Keratinocyte (primary cell): Measurements from ENCODE around the gene CCDC82. TPM values are rescaled to one million over a fixed set of nuclear protein-coding genes. Genes with fewer than 3 reads are reported as not detected.

Source experiments
- DNase-seq: peaks from one replicate; pipeline ENCODE4 v3.0.0-alpha.2; 2011; ENCODE audit warnings: low read depth, missing footprints, low spot score
- FAIRE-seq: peaks from 2 replicates; lab custom pipeline; 2011; peaks lifted over from hg19 to GRCh38; lab: Jason Lieb, UNC
- H2AFZ ChIP-seq: 2 replicates; pipeline ENCODE4 v1.6.0; 2012; ENCODE audit warnings: low read length, control low read depth, inconsistent platforms; ENCODE audit not compliant: control insufficient read depth
- H3K27ac ChIP-seq: 2 replicates; pipeline ENCODE4 v1.5.1; 2011; ENCODE audit warnings: low read length; ENCODE audit not compliant: control insufficient read depth, insufficient read depth
- H3K27me3 ChIP-seq: 3 replicates; pipeline ENCODE4 v1.6.0; 2011; ENCODE audit warnings: low read length; ENCODE audit not compliant: control insufficient read depth, insufficient read depth; ENCODE audit errors: extremely low read depth
- H3K36me3 ChIP-seq, 2 experiments: 2 replicates in 1 of 2; 3 replicates in 1 of 2; pipeline ENCODE4 v1.5.1; 2011; ENCODE audit warnings: low read length in 2 of 2, mild to moderate bottlenecking in 1 of 2; ENCODE audit not compliant: control insufficient read depth in 2 of 2, insufficient read depth in 2 of 2; ENCODE audit errors: extremely low read depth in 1 of 2
- H3K4me1 ChIP-seq: 3 replicates; pipeline ENCODE4 v1.5.1; 2011; ENCODE audit warnings: low read length; ENCODE audit not compliant: control insufficient read depth, insufficient read depth; ENCODE audit errors: extremely low read depth
- H3K4me2 ChIP-seq: 3 replicates; pipeline ENCODE4 v1.6.0; 2011; ENCODE audit warnings: low read depth, low read length; ENCODE audit not compliant: control insufficient read depth, insufficient read depth; ENCODE audit errors: extremely low read depth
- H3K4me3 ChIP-seq, 3 experiments: fragments of 200-600 bp in 1 of 3; sonication (generic) in 1 of 3; 2 replicates in 2 of 3; 3 replicates in 1 of 3; pipeline ENCODE4 v1.5.1; 2011 to 2016; ENCODE audit warnings: low read length in 3 of 3, mild to moderate bottlenecking in 3 of 3, control low read depth in 2 of 3, inconsistent platforms in 1 of 3, low read depth in 1 of 3, mixed read lengths in 1 of 3, mixed run types in 1 of 3, moderate library complexity in 1 of 3; ENCODE audit not compliant: control insufficient read depth in 2 of 3, insufficient read depth in 2 of 3; ENCODE audit errors: extremely low read depth in 1 of 3
- H3K79me2 ChIP-seq: 2 replicates; pipeline ENCODE4 v1.6.0; 2012; ENCODE audit warnings: low read length; ENCODE audit not compliant: control insufficient read depth, insufficient read depth
- H3K9ac ChIP-seq: 3 replicates; pipeline ENCODE4 v1.6.0; 2011; ENCODE audit warnings: low read length; ENCODE audit not compliant: control insufficient read depth, insufficient read depth; ENCODE audit errors: extremely low read depth
- H3K9me1 ChIP-seq: 3 replicates; pipeline ENCODE4 v1.6.0; 2011; ENCODE audit warnings: low read length; ENCODE audit not compliant: control insufficient read depth, insufficient read depth; ENCODE audit errors: extremely low read depth
- H3K9me3 ChIP-seq: 2 replicates; pipeline ENCODE4 v1.5.1; 2012; ENCODE audit warnings: low read depth, low read length; ENCODE audit not compliant: control insufficient read depth
- H4K20me1 ChIP-seq: 3 replicates; pipeline ENCODE4 v1.6.0; 2011; ENCODE audit warnings: low read length; ENCODE audit not compliant: control insufficient read depth, insufficient read depth; ENCODE audit errors: extremely low read depth
- CTCF ChIP-seq, 3 experiments: IDR thresholded peaks in 1 of 3; conservative IDR thresholded peaks in 1 of 3; optimal IDR thresholded peaks in 1 of 3; 2 replicates in 2 of 3; 3 replicates in 1 of 3; pipeline versions ENCODE3 to v1.5.1; 2011; ENCODE audit warnings: low read length in 3 of 3, mild to moderate bottlenecking in 3 of 3, moderate library complexity in 2 of 3, control low read depth in 1 of 3, inconsistent platforms in 1 of 3; ENCODE audit not compliant: insufficient read depth in 2 of 3; ENCODE audit errors: extremely low read depth in 1 of 3
- EZH2 ChIP-seq: IDR thresholded peaks from one replicate; pipeline ENCODE4 v1.6.1; 2012; ENCODE audit warnings: inconsistent platforms, mild to moderate bottlenecking, low read length, moderate library complexity
- dilution Hi-C: fragments of 300-500 bp; cut with MboI; formaldehyde crosslinking; loops from one replicate; pipeline ENCODE4 v1.7.0; 2020; ENCODE audit warnings: low sequenced_read_pairs; ENCODE audit not compliant: extremely low pct_ligation_motif_present
- polyA plus RNA-seq, 5 experiments: library from polyadenylated mRNA; depleted of rRNA in 3 of 5; stranded (reverse) in 3 of 5; stranded (forward) in 1 of 5; unstranded in 1 of 5; fragments of >200 nt; gene quantifications; 1 replicate in 1 of 5; 2 replicates in 3 of 5; 3 replicates in 1 of 5; pipeline versions ENCODE4 v1.2.1 to v1.2.3, GENCODE V29; 2011 to 2012; ENCODE audit warnings: missing spikeins in 2 of 5, low read depth in 1 of 5, low replicate concordance in 1 of 5

Gene CCDC82
- polyA plus RNA-seq, 1 donor (not counting 4 experiments of a cell fraction or from before 2014, with no cell fraction given), result 19.3 TPM

DNA sequence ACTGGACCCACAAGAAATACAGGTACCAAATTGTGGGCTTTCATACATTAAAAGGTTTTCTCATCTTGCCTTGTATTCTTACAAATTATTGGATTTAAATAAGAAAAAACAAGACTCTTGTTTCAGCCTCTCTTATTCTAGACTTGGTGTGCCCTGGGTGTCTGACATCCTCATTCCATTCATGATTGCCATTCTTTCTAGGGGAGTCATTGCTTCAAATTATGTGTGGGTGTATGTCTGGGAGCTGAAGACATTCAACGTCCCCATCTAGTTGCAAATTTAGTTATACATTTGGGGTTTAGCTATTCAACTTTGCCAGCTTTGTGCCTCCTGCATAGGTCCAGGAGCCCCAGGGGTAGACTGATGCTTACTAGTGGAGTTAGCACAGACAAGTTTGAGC is 64.8 kb downstream of the CCDC82 start:
- H3K9me3 ChIP-seq, result no peaks in the 10 kb centered on the region
- H3K79me2 ChIP-seq, result peaks cover 9% of the 10 kb centered on the region
- peak overlapping the region; percentile 57 for H3K4me2 ChIP-seq
- H3K36me3 ChIP-seq, result no peaks in the 10 kb centered on the region
- dilution Hi-C loops, result no loop called here
- no peaks in the 10 kb centered on the region for H4K20me1 ChIP-seq
- H2AFZ ChIP-seq, result peak overlapping the region; percentile 10
- FAIRE-seq (peak; percentile 65), DNase-seq (no peak)
- H3K4me1 ChIP-seq, result peaks cover 41% of the 10 kb centered on the region
- H3K27ac ChIP-seq, result peak overlapping the region; percentile 38
- peak overlapping the region; percentile 2 for H3K9ac ChIP-seq
- H3K9me1 ChIP-seq, result no peaks in the 10 kb centered on the region
- no peaks in the 10 kb centered on the region for H3K27me3 ChIP-seq
- TF ChIP-seq CTCF (optimal IDR thresholded peaks at IDR 0.05 in 1 of 3, IDR thresholded peaks at IDR 0.05 in 1 of 3, conservative IDR thresholded peaks at IDR 0.05 in 1 of 3; ENCODE audit: extremely low read depth in 1 of 3, insufficient read depth in 2 of 3, low read length in 3 of 3) (no peak), EZH2 (no peak)
- peak overlapping the region in 1 of 3 experiments; percentile 5 for H3K4me3 ChIP-seq

GRCh38 chr11:96323642-96323985 is 66.1 kb downstream of the CCDC82 start:
- Histone ChIP-seq H3K9me3 (no peaks in the 10 kb centered on the region), H3K9me1 (no peaks in the 10 kb centered on the region), H3K79me2 (peaks cover 12% of the 10 kb centered on the region), H3K4me2 (no peak overlapping the region), H4K20me1 (no peaks in the 10 kb centered on the region), H3K27ac (no peak overlapping the region), H3K9ac (no peak overlapping the region), H3K27me3 (no peaks in the 10 kb centered on the region), H3K4me1 (peaks cover 39% of the 10 kb centered on the region), H2AFZ (no peak overlapping the region), H3K36me3 (no peaks in the 10 kb centered on the region), H3K4me3 (no peak overlapping the region)
- no peak for FAIRE-seq
- dilution Hi-C loops, result no loop called here
- TF ChIP-seq EZH2, result no peak
- no peak for TF ChIP-seq CTCF (optimal IDR thresholded peaks at IDR 0.05 in 1 of 3, IDR thresholded peaks at IDR 0.05 in 1 of 3, conservative IDR thresholded peaks at IDR 0.05 in 1 of 3; ENCODE audit: extremely low read depth in 1 of 3, insufficient read depth in 2 of 3, low read length in 3 of 3)
- no peak for DNase-seq
